Hematopoietic multipotent progenitor cell treated with erythropoietin and hydrocortisone succinate and interleukin-3 and kit ligand, for 8 days (in vitro differentiated cells): ENCODE measurements around the gene TEKT2.

Experiments
- DNase-seq: peaks from one replicate; pipeline ENCODE4 v3.0.0-alpha.2; 2015

Gene TEKT2

DNA sequence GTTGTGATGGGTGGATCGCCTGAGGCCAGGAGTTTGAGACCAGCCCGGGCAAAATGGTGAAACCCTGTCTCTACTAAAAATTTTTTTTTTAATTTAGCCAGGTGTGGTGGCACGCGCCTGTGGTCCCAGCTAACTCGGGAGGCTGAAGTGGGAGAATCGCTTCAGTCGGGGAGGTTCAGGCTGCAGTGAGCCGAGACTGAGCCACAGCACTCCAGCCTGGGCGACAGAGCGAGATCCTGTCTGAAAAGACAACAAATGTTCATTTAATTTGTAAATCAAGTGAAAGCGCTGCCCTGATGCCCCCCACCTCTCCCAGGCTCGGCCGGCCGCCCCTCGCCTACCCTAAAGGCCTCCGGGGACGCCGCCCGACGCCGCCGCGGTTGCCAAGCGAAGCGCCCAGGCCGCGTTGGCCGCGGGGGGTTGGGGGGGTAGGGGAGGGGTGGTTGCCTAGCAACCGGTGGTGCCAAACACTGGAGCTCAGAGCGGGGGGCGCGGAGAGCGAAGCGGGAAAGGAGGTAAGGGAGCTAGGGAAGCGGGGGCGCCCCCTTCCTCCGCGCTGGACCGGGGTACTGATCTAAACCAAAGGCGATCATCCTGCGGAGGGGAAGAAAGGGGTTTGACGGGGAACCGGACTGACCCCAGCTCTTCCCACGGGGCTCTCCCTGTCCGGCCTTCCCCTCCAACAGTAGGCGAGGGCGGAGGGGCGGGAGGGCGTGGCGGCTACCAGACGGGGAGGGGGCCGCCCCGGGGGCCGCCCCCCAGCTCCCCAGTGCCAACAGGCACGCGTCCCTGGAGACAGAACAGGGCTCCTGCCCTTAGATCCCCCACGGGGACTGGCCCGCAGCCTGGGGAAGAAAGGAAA lies at the start of gene TEKT2:
Gene TEKT2, plus strand, starts transcription at position 460 of the 862 bp plus-strand sequence. CDS start 828 bp downstream, outside the sequence.
- DNase-seq, result peak; percentile 9

DNA sequence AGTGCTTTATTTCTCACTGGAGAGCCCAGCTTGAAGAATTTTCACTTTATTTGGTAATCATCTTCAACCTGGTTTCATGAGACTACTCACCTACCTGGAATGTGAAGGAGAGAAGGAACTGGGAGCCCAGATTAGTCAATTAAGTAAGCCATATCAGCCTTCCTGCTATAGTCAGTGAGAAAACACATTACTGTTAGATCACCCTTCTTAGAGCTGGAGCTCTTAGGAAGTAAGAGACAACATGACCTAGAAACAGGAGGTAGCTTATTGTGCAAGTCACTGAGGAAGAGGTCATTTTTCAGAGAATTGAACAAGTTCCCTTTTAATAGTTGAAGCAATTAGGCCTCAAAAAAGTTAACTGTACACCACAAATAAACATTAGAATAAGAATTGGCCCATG lies 49.2 kb upstream of the TEKT2 start:
- peak; percentile 26 for DNase-seq

- no peak for DNase-seq
Observed at GRCh38 chr1:36035154-36035553, 48.7 kb upstream of the TEKT2 start.

DNA sequence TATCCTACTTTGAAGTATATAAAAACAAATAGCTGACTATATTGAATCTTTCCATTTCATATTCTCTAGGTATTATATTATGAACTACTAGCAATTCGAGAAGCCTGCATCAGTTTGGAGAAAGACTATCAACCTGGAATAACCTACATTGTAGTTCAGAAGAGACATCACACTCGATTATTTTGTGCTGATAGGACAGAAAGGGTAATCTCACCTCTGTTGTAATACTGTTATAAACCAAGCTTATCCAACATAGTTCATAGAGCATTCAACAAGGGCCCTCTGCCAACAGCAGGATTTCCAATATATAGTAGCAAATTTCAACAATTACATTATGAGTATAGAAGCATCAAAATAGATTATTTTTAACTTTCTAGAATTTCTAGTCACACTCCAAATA lies 43.7 kb upstream of the TEKT2 start:
- no peak for DNase-seq

- DNase-seq, result no peak
Observed at GRCh38 chr1:36051821-36052220, 32.1 kb upstream of the TEKT2 start.

GRCh38 chr1:36053978-36054377 lies 29.9 kb upstream of the TEKT2 start:
- DNase-seq, result no peak

- no peak for DNase-seq
Observed at GRCh38 chr1:36055706-36056105, 28.2 kb upstream of the TEKT2 start.

DNA sequence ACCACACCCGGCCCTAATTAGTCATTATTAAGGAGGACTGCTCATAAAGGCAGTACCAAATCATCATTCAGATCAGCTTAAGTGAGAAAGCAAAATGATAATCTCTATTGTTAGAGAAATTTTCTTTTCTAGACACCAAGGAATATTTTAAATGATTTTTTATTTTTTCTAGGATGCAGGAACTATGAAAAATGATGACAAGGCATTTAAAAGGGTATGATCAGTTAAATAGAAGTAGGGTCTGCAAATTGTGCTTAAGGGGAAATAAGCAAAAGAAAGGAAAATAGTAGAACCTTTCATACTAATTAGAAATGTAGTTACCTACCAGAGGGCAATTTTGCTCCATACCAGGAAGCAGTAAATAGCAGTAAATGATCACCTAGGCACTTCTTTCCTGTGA lies 21.6 kb upstream of the TEKT2 start:
- no peak for DNase-seq

DNA sequence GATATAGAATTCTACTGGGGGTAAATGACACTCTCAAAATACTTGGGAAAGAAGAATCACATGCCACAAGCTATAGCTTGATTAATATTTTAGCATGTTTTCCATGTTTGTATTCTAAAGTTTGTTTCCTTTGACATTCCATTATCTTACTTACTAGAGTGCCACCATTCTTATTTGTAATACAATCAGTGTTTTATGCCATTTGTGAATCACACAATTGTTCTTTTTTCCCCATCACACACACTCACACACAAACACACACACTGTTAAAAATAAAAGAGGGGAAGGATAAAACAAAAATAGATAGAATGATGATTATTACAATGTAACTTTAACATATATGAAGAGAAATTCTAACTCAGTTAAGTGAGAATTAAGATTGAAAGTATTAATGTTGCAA lies 16.0 kb upstream of the TEKT2 start:
- no peak for DNase-seq

GRCh38 chr1:36068866-36069265 lies 15.0 kb upstream of the TEKT2 start:
- DNase-seq, result no peak

DNA sequence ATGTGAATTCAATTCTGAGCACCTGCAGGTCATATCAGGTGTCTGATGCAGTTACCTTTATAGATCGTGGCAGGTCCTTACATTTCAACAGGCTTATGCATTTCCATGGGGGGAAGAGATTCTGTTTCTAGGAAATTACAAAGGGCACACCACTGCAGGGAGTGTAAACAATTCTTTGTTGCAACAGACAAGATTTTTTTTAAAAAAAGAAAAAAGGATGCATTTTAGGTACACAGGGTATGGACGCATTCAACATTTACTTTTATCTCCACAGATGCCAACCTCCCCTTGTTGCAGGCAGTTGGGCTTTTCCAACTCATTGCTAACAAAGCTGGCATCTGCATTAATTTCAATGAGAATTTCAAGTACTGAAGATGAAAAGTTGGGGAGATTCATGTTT lies 13.5 kb upstream of the TEKT2 start:
- DNase-seq, result no peak

GRCh38 chr1:36076979-36077573 lies 6.8 kb upstream of the TEKT2 start:
- no peak for DNase-seq

DNA sequence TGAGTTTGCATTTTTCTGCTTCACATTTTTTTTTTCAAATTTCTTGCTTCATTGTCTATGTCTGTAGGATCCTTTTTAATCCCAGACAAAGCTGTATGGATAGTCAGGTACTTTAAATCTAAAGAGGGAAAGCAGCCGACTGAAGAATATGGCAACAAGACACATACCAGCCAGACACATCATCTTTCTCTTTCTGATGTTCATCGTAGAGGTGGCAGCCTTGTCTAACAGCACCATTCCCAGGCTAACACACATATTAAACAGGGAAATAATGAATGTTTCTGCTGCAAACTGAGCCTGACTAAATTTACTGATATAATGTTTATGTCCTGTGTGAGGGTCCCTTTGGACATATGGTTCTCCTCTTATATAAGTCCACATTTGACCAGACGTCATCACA lies 3.7 kb upstream of the TEKT2 start:
- no peak for DNase-seq

DNA sequence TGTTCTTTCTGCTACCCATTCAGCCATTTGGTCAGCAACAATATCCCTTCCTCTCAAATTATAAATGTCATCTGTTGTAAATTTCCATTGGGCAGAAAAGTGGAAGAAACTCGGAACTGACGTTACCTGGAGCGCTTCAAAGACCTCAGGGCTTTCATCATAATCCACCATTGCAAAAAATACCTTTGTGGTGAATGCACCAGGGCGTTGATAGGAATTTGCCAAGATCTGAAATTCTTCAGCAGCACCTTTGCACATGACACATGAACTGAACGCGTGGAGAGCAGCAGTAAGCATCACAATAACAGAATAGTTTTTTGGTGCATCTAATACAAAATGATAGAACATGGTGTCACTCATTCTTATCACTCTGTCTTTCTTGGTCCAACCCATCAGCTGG lies 3.1 kb upstream of the TEKT2 start:
- no peak for DNase-seq

GRCh38 chr1:36081926-36082485 lies 1.9 kb upstream of the TEKT2 start:
- DNase-seq, result no peak

- no peak for DNase-seq
Observed at GRCh38 chr1:36083219-36083618, 675 bp upstream of the TEKT2 start.

DNA sequence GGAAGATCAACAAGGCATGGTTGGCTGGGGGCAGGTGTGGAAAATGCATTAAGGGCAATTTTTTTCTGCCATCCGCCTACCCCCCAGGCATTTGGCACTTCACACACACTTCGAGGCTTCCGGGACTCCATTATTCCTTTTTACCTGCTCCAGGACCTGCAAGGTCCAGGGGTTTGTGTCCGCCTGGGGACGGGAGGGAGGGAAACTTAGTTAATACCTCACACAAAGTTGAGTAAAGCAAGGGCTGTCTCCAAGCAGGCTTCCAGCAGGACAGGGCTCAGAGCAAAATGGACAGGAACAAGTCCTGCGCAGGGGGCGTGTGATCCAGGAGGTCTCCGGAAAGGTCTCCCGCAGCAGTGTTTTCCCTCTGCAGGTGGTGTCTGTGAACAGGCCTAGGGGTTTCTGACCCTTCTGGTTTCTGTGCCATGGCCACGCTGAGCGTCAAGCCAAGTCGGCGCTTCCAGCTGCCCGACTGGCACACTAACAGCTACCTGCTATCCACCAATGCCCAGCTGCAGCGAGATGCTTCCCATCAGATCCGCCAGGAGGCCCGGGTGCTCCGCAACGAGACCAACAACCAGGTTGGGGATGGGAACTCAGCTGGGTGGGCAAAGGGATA lies 712 bp downstream of the TEKT2 start:
- DNase-seq, result no peak

DNA sequence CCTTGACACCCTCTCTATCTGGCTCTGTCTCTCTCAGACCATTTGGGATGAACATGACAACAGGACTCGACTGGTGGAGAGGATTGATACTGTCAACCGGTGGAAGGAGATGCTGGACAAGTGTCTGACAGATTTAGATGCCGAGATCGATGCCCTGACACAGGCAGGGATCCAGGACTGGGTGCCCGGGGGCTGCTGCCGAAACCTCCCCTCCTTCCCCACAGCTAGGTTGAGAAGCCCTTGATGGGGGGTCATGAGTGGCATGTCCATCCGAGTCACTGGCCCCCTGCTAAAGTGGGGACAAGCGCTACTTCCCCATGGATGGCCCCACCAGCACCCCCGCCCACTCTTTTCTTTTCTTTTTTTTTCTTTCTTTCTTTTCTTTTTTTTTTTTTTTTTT lies 1.2 kb downstream of the TEKT2 start:
- DNase-seq, result no peak

DNA sequence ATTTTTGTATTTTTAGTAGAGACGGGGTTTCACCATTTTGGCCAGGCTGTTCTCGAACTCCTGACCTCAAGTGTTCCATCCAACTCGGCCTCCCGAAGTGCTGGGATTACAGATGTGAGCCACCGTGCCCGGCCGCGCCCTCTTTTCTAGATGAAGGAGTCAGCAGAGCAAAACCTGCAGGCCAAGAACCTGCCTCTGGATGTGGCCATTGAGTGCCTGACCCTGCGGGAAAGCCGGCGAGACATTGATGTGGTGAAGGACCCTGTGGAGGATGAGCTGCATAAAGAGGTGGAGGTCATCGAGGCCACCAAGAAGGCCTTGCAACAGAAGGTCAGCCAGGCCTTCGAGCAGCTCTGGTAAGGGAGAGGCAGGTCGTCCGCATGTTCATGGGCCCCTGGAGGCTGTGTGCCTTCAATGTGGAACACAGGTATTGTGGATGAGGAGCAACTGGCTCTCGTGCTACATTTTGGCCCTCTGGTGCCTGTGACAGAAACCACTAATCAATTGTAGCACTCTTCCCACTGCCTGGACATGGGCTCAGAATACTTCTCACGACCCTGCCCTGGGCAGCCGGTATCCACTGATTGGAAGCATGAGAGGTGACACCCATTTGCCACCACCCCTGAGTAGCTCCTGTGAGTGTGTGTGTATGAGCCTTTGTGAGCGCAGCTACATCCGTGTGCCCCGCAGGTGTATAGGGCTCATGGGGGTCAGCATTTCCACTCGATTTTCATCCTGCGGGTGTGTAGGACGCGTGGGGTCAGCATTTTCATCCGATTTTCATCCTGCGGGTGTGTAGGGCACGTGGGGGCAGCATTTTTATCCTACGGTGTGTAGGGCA lies 2.0 kb downstream of the TEKT2 start:
- no peak for DNase-seq

DNA sequence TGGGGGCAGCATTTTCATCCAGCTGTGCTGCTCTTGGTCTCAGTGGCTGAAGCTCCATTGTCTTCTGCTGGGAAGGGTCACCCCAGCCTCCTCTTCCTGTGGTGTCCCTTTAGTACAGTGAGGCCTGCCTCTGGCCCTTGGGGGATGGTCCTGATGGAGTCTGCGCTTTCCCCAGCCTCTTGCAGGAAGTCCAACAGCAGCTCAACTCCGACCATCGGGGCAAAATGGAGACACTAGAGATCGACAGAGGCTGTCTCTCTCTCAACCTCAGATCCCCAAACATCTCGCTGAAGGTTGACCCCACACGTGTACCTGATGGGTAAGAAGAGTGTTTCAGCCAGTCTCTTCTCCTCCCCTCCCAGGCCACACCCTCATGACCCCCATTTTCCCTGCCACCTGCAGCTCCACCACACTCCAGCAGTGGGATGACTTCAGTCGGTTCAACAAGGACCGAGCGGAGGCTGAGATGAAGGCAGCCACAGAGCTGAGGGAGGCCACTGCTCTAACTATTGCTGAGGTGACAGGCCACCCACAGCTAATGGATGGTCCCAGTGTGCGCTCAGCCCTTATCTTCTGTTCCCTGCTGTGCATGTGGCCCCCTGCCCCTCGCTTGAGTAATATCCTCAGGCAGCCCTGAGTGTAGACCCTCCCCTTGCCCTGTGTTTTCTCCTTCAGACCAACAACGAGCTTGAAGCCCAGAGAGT lies 2.8 kb downstream of the TEKT2 start:
- no peak for DNase-seq

DNA sequence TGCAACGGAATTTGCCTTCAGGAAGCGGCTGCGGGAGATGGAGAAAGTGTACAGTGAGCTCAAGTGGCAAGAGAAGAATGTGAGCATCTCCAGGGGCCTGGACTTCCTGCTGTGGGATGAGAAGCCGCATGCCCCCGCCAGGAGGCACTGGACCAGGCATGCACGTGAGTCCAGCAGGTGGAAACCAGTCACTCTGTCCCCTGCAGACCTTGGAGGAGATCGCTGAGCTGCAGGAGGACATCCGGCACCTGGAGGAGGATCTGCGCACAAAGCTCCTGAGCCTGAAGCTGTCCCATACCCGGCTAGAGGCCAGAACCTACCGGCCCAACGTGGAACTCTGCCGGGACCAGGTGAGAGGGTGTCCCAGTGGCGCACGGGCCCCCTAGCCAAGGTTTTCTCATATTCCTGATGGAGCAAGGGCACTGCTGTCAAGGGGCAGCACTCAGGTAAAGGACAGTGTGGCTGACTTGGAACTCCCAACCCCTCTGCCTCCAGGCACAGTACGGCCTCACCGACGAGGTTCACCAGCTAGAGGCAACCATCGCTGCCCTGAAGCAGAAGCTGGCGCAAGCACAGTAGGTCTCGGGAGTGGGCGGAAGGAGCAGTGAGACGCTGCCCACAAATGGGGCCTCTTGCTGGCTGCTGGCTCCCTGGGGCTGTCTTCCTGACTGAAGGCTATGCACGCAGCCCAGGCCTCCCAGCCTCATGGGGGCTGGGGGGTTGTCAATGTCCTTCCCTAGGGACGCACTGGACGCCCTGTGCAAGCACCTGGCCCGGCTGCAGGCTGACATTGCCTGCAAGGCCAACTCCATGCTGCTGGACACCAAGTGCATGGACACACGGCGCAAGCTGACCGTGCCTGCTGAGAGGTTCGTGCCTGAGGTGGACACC lies 3.6 kb downstream of the TEKT2 start:
- DNase-seq, result no peak
